SU-DHL-6 (cell line): Measurements from ENCODE around the gene ZNF770.
A peak's percentile ranks its signal among the peaks of the same experiment; 100 is the strongest.

ENCODE experiments used
- H2AFZ ChIP-seq: fragments of 200-600 bp; sonication (generic); 2 replicates; pipeline ENCODE4 v1.6.1; 2014; ENCODE audit warnings: low read depth, mild to moderate bottlenecking, moderate library complexity, mixed read lengths, antibody characterized with exemption, low read length; ENCODE audit not compliant: severe bottlenecking
- H3F3A ChIP-seq: fragments of 200-600 bp; shearing (Covaris generic); 2 replicates; pipeline ENCODE4 v1.6.0; 2016; ENCODE audit warnings: antibody characterized with exemption, mild to moderate bottlenecking; ENCODE audit not compliant: insufficient read depth
- H3K27ac ChIP-seq: fragments of 200-600 bp; sonication (generic); 2 replicates; pipeline ENCODE4 v1.5.1; 2016; ENCODE audit warnings: low read depth, mild to moderate bottlenecking, low read length, moderate library complexity, mixed read lengths
- H3K27me3 ChIP-seq: fragments of 200-600 bp; sonication (generic), shearing (Covaris generic); 2 replicates; pipeline ENCODE4 v1.6.0; 2014; ENCODE audit warnings: mild to moderate bottlenecking, low read length
- H3K36me3 ChIP-seq: fragments of 200-600 bp; sonication (generic); 2 replicates; pipeline ENCODE4 v1.6.1; 2014; ENCODE audit warnings: mild to moderate bottlenecking, low read length, mixed read lengths
- H3K4me2 ChIP-seq: fragments of 300-600, 200-600 bp; shearing (Covaris generic), sonication (generic); 2 replicates; pipeline ENCODE4 v1.6.0; 2014; ENCODE audit warnings: low read length, low read depth, mild to moderate bottlenecking; ENCODE audit not compliant: poor library complexity, severe bottlenecking
- H3K4me3 ChIP-seq: fragments of 200-600 bp; sonication (generic); 2 replicates; pipeline ENCODE4 v1.5.1; 2014; ENCODE audit warnings: antibody characterized with exemption, low read length, mild to moderate bottlenecking, mixed read lengths; ENCODE audit not compliant: insufficient read depth, poor library complexity, severe bottlenecking
- H3K79me2 ChIP-seq: fragments of 200-600 bp; sonication (generic); 2 replicates; pipeline ENCODE4 v1.6.1; 2014; ENCODE audit warnings: mild to moderate bottlenecking, low read length, moderate library complexity; ENCODE audit not compliant: insufficient read depth
- H3K9ac ChIP-seq: fragments of 200-600 bp; sonication (generic); 2 replicates; pipeline ENCODE4 v1.7.0; 2014; ENCODE audit warnings: mild to moderate bottlenecking, low read length
- H3K9me2 ChIP-seq: fragments of 200-600 bp; sonication (generic); replicated peaks from 2 replicates; pipeline ENCODE4 v1.6.1; 2014; ENCODE audit warnings: low read length; ENCODE audit not compliant: insufficient read depth
- H3K9me3 ChIP-seq: fragments of 200-600 bp; sonication (generic); 2 replicates; pipeline ENCODE4 v1.6.1; 2014; ENCODE audit warnings: low read length, mixed read lengths; ENCODE audit not compliant: insufficient read depth
- H4K20me1 ChIP-seq: fragments of 200-600 bp; sonication (generic); 2 replicates; pipeline ENCODE4 v1.6.1; 2014; ENCODE audit warnings: low read depth, mild to moderate bottlenecking, antibody characterized with exemption, low read length, moderate library complexity, mixed read lengths
- CTCF ChIP-seq: fragments of 200-600 bp; sonication (generic); IDR thresholded peaks from one replicate; pipeline ENCODE4 v1.5.1; 2017; ENCODE audit warnings: antibody characterized with exemption, mild to moderate bottlenecking, low read length, moderate library complexity; ENCODE audit not compliant: insufficient read depth, poor library complexity, severe bottlenecking
- EZH2phosphoT487 ChIP-seq: fragments of 200-600 bp; sonication (generic), shearing (Covaris generic); conservative IDR thresholded peaks from 2 replicates; pipeline ENCODE4 v1.6.1; 2018; ENCODE audit warnings: mild to moderate bottlenecking, antibody characterized with exemption, low read length, moderate library complexity, mixed read lengths

The ZNF770 gene

DNA sequence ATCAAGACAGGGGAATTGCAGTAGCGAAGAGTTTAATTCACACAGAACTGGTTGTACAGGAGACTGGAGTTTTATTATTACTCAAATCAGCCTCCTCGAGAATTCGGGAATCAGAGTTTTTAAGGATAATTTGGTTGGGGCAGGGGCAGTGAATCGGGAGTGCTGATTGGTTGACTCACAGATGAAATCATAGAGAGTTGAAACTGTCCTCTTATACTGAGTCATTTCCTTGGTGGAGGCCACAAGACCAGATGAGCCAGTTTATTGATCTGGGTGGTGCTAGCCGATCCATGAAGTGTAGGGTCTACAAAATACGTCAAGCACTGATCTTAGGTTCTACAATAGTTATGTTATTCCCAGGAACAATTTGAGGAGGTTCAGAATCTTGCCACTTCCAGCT is 5.3 kb upstream of the ZNF770 start:
- Histone ChIP-seq H3K79me2 (no peaks in the 10 kb centered on the region), H3K4me3 (no peak overlapping the region), H3K36me3 (no peaks in the 10 kb centered on the region), H3K9ac (no peak overlapping the region), H3K27me3 (no peaks in the 10 kb centered on the region), H3K27ac (no peak overlapping the region), H3F3A (no peaks in the 10 kb centered on the region), H4K20me1 (no peaks in the 10 kb centered on the region), H2AFZ (no peak overlapping the region), H3K9me2 (no peaks in the 10 kb centered on the region), H3K4me2 (no peak overlapping the region), H3K9me3 (no peaks in the 10 kb centered on the region)
- no peak for TF ChIP-seq EZH2phosphoT487
- TF ChIP-seq CTCF = no peak

DNA sequence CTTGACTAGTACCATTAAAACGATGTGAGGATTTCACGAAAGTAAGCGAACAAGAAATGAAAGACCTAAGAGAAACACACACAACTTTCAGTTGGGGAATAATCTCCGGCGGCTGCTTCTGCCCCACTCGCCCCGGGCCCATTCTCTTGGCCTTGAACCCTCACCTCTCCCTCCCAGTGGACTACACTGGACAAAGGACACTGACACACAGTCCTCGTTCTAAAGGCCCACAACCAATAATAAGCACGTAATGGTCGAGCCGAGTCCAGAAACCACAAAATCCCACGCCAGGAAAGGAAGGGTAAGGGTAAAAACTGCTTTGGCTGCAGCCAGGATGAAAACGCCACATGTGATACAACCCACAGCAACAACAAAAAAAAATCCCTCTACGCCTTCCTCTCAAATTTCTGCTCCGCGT is 469 bp downstream of the ZNF770 start:
- Histone ChIP-seq H3K9me2 (no peaks in the 10 kb centered on the region), H3K4me3 (peak overlapping the region; percentile 86), H3K4me2 (peak overlapping the region; percentile 96), H3K27ac (peak overlapping the region; percentile 45), H3K79me2 (peaks cover 50% of the 10 kb centered on the region), H3K9ac (peak overlapping the region; percentile 93), H3K36me3 (peaks cover 11% of the 10 kb centered on the region), H3F3A (peaks cover 8% of the 10 kb centered on the region; the same call in 1 of the 2 replicates), H2AFZ (peak overlapping the region; percentile 81), H4K20me1 (peaks cover 8% of the 10 kb centered on the region), H3K9me3 (no peaks in the 10 kb centered on the region), H3K27me3 (no peaks in the 10 kb centered on the region)
- no peak for TF ChIP-seq CTCF
- no peak for TF ChIP-seq EZH2phosphoT487

DNA sequence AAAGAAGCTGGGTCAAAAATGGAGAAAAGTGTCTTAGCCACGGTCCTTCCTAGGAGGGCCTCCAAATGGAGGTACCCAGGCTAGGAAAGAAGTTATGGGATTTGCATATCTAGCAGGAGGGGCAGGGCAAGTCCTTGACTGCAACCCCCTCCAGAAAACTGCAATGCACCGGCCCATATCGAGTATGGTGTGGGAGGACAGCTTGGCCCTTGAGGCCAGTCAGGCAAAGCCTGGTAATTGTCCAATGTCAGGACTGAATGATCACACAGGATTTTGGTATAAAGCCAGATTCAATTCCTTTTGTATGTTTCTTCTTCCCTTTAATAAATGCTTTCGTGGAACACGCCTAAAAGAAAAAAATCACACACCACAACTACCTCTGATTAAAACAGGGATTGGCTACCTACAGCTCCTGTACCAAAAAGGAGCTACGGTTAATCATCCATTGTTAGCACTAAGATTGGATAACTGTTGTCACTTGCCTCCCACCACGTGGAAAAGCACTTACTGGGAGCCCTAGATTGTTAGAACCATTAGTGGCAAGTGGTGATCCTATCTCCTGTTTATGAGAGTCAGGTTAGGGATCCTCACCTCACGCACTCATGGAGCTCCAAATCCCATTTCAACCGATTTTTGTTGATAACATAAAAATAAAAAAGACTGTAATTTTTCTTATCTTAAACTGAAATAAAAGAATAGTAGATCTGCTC is 1.2 kb downstream of the ZNF770 start:
- Histone ChIP-seq H3K4me3 (peak overlapping the region; percentile 86), H3K9me2 (no peaks in the 10 kb centered on the region), H4K20me1 (peaks cover 8% of the 10 kb centered on the region), H3K4me2 (peak overlapping the region; percentile 96), H3K36me3 (peaks cover 18% of the 10 kb centered on the region), H2AFZ (no peak overlapping the region), H3K9ac (peak overlapping the region; percentile 93), H3F3A (peaks cover 8% of the 10 kb centered on the region; the same call in 1 of the 2 replicates), H3K79me2 (peaks cover 50% of the 10 kb centered on the region), H3K27me3 (no peaks in the 10 kb centered on the region), H3K9me3 (no peaks in the 10 kb centered on the region), H3K27ac (no peak overlapping the region; the same call in 1 of the 2 replicates)
- TF ChIP-seq EZH2phosphoT487 = no peak
- TF ChIP-seq CTCF = no peak
